Nephron progenitor cell (in vitro differentiated cells): ENCODE results near the gene IL17B.
A peak's percentile ranks its signal among the peaks of the same experiment; 100 is the strongest.

Source experiments
- DNase-seq: peaks from one replicate; pipeline ENCODE4 v3.0.0; 2021
- H3K27ac Mint-ChIP-seq: 2 replicates; pipeline ENCODE4 v1.8.0; 2021; ENCODE audit warnings: mild to moderate bottlenecking, moderate library complexity, mixed read lengths
- H3K27me3 Mint-ChIP-seq: 2 replicates; pipeline ENCODE4 v1.8.0; 2021; ENCODE audit warnings: mild to moderate bottlenecking, low read depth, mixed read lengths; ENCODE audit not compliant: poor library complexity
- H3K36me3 Mint-ChIP-seq: 2 replicates; pipeline ENCODE4 v1.8.0; 2021; ENCODE audit warnings: low read depth, mixed read lengths
- H3K4me1 Mint-ChIP-seq: 2 replicates; pipeline ENCODE4 v1.8.0; 2021; ENCODE audit warnings: mixed read lengths
- H3K4me3 Mint-ChIP-seq: 2 replicates; pipeline ENCODE4 v1.8.0; 2021; ENCODE audit warnings: mild to moderate bottlenecking, moderate library complexity, mixed read lengths
- H3K9me3 Mint-ChIP-seq: 2 replicates; pipeline ENCODE4 v1.8.0; 2021; ENCODE audit warnings: mild to moderate bottlenecking, moderate library complexity, mixed read lengths
- TF ChIP-seq, protein P1 (sequence below): fragments of 200-600 bp; sonication (generic); IDR thresholded peaks from 2 replicates; pipeline ENCODE4 v1.5.0; 2021; ENCODE audit warnings: antibody characterized with exemption

IL17B gene

GRCh38 chr5:149389552-149390495 is 10.7 kb upstream of the IL17B start:
- Mint-ChIP-seq H3K4me1 (peaks cover 68% of the 10 kb centered on the region), H3K27me3 (no peaks in the 10 kb centered on the region), H3K9me3 (peaks cover 8% of the 10 kb centered on the region), H3K4me3 (no peak overlapping the region), H3K27ac (peak overlapping the region; percentile 73), H3K36me3 (no peaks in the 10 kb centered on the region)
- TF ChIP-seq, protein P1, sequence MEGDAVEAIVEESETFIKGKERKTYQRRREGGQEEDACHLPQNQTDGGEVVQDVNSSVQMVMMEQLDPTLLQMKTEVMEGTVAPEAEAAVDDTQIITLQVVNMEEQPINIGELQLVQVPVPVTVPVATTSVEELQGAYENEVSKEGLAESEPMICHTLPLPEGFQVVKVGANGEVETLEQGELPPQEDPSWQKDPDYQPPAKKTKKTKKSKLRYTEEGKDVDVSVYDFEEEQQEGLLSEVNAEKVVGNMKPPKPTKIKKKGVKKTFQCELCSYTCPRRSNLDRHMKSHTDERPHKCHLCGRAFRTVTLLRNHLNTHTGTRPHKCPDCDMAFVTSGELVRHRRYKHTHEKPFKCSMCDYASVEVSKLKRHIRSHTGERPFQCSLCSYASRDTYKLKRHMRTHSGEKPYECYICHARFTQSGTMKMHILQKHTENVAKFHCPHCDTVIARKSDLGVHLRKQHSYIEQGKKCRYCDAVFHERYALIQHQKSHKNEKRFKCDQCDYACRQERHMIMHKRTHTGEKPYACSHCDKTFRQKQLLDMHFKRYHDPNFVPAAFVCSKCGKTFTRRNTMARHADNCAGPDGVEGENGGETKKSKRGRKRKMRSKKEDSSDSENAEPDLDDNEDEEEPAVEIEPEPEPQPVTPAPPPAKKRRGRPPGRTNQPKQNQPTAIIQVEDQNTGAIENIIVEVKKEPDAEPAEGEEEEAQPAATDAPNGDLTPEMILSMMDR = no peak
- DNase-seq = no peak

GRCh38 chr5:149388498-149389190 is 9.6 kb upstream of the IL17B start:
- DNase-seq = no peak
- H3K27me3 Mint-ChIP-seq = no peaks in the 10 kb centered on the region
- peak overlapping the region; percentile 89 for H3K27ac Mint-ChIP-seq
- H3K36me3 Mint-ChIP-seq = no peaks in the 10 kb centered on the region
- H3K4me3 Mint-ChIP-seq = no peak overlapping the region
- H3K4me1 Mint-ChIP-seq = peaks cover 78% of the 10 kb centered on the region
- TF ChIP-seq, protein P1 = no peak
- H3K9me3 Mint-ChIP-seq = peaks cover 8% of the 10 kb centered on the region

DNA sequence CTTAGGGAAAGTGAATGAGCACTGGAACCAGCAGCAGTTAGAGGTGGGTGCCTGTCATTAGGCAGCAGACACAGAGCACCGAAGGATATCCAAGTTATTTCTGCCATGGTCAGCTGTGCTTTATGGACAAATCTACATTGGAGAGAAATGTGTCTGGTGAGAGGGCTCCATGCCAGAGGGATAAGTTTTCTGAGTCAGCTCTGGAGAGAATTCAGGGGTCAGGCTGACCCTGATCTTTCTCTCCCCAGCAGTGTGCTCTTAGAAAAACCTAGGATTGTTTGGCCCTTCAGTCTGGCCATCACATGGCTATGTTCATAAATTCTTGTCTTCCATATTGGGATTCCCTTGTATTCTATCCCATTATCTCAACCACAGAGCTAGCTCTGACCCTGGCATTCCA is 8.9 kb upstream of the IL17B start:
- TF ChIP-seq, protein P1 = no peak
- Mint-ChIP-seq H3K27me3 (no peaks in the 10 kb centered on the region), H3K27ac (peak overlapping the region; percentile 89), H3K36me3 (no peaks in the 10 kb centered on the region), H3K9me3 (peaks cover 8% of the 10 kb centered on the region), H3K4me1 (peaks cover 84% of the 10 kb centered on the region), H3K4me3 (no peak overlapping the region)
- DNase-seq = no peak

DNA sequence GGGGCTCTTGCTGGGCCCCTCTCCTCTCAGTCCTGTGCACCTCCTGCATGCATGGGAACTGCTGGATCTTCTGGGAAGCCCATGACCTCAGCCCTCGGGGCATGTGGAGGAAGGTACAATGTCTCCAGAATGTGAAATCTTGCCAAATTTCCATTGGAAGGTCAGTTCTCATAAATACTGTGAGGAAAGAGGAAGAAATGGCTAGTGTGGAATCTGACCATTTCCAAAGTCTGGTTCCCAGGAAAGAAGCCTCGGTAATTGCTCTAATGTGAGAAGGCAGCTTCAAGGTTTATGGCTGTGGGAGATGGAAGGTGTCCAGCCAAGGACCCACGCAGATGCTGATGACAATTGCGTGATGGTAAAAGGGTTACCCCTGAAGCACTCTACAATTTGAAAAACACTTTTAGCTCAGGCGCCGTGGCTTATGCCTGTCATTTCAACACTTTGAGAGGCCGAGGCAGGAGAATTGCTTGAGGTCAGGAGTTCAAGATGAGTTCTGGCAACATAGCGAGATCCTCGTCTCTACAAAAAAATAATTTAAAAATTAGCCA is 8.1 kb upstream of the IL17B start:
- H3K4me3 Mint-ChIP-seq = no peak overlapping the region
- H3K9me3 Mint-ChIP-seq = peaks cover 8% of the 10 kb centered on the region
- H3K36me3 Mint-ChIP-seq = no peaks in the 10 kb centered on the region
- H3K4me1 Mint-ChIP-seq = peaks cover 91% of the 10 kb centered on the region
- no peak for DNase-seq
- H3K27me3 Mint-ChIP-seq = peaks cover 2% of the 10 kb centered on the region
- peak overlapping the region; percentile 68 for H3K27ac Mint-ChIP-seq
- TF ChIP-seq, protein P1 = no peak

GRCh38 chr5:149386166-149386565 is 7.1 kb upstream of the IL17B start:
- peaks cover 91% of the 10 kb centered on the region for H3K4me1 Mint-ChIP-seq
- no peak for DNase-seq
- H3K27ac Mint-ChIP-seq = peak overlapping the region; percentile 97
- H3K36me3 Mint-ChIP-seq = no peaks in the 10 kb centered on the region
- H3K4me3 Mint-ChIP-seq = peak overlapping the region; percentile 6
- peaks cover 6% of the 10 kb centered on the region for H3K27me3 Mint-ChIP-seq
- peaks cover 8% of the 10 kb centered on the region for H3K9me3 Mint-ChIP-seq
- TF ChIP-seq, protein P1 = no peak
